HepG2 (cell line): Measurements from ENCODE around the gene ZNF74. TPM values are rescaled to one million over a fixed set of nuclear protein-coding genes. Genes with fewer than 3 reads are reported as not detected.

Source experiments
- ARNTL ChIP-seq: sonication (generic); formaldehyde crosslinking; IDR thresholded peaks from 2 replicates; pipeline ENCODE4 v1.4.0; 2020; ENCODE audit warnings: mild to moderate bottlenecking, missing genetic modification reagents
- BRD4 ChIP-seq: sonication (generic); formaldehyde crosslinking; IDR thresholded peaks from 2 replicates; pipeline ENCODE4 v1.4.0; 2020; ENCODE audit warnings: missing genetic modification reagents
- MLXIP ChIP-seq: sonication (generic); formaldehyde crosslinking; IDR thresholded peaks from 2 replicates; pipeline ENCODE4 v1.9.0; 2021; ENCODE audit warnings: missing genetic modification reagents, borderline replicate concordance
- polyA plus RNA-seq, 8 experiments: library from polyadenylated mRNA; depleted of rRNA in 3 of 8; stranded (reverse) in 7 of 8; unstranded in 1 of 8; fragments of >200 nt; fragmentation: Illumina TruSeq in 4 of 8; extraction: Trizol in 4 of 8; gene quantifications; 2 replicates each; pipeline versions ENCODE4 v1.2.1 to v1.2.3, GENCODE V29; 2011 to 2016; ENCODE audit warnings: low read depth in 4 of 8, missing spikeins in 1 of 8, mixed read lengths in 1 of 8; ENCODE audit not compliant: insufficient read depth in 1 of 8
- total RNA-seq, 5 experiments: library from RNA; depleted of rRNA; stranded (reverse); fragments of >200 nt; fragmentation: Illumina TruSeq; extraction: Trizol; gene quantifications; 2 replicates each; pipeline ENCODE4 v1.2.3, GENCODE V29; 2016; ENCODE audit warnings: low read depth in 1 of 5
- TF ChIP-seq, protein P1 (sequence below): sonication (generic); formaldehyde crosslinking; IDR thresholded peaks from 2 replicates; pipeline ENCODE4 v1.4.0; 2020; ENCODE audit warnings: mild to moderate bottlenecking, missing genetic modification reagents
- TF ChIP-seq, protein P2 (sequence below): sonication (generic); formaldehyde crosslinking; IDR thresholded peaks from 2 replicates; pipeline ENCODE4 v1.4.0; 2020; ENCODE audit warnings: low read depth, mild to moderate bottlenecking, missing genetic modification reagents

Gene ZNF74
- total and polyA plus RNA-seq, 2 of the 13 experiments (the other 11 are each of a cell fraction or from before 2014, with no cell fraction given), result 6.3 to 9.1 TPM

- TF ChIP-seq MLXIP (CRISPR knock-in tag) (no peak), BRD4 (CRISPR knock-in tag) (no peak), ARNTL (no peak)
- TF ChIP-seq, protein P1, sequence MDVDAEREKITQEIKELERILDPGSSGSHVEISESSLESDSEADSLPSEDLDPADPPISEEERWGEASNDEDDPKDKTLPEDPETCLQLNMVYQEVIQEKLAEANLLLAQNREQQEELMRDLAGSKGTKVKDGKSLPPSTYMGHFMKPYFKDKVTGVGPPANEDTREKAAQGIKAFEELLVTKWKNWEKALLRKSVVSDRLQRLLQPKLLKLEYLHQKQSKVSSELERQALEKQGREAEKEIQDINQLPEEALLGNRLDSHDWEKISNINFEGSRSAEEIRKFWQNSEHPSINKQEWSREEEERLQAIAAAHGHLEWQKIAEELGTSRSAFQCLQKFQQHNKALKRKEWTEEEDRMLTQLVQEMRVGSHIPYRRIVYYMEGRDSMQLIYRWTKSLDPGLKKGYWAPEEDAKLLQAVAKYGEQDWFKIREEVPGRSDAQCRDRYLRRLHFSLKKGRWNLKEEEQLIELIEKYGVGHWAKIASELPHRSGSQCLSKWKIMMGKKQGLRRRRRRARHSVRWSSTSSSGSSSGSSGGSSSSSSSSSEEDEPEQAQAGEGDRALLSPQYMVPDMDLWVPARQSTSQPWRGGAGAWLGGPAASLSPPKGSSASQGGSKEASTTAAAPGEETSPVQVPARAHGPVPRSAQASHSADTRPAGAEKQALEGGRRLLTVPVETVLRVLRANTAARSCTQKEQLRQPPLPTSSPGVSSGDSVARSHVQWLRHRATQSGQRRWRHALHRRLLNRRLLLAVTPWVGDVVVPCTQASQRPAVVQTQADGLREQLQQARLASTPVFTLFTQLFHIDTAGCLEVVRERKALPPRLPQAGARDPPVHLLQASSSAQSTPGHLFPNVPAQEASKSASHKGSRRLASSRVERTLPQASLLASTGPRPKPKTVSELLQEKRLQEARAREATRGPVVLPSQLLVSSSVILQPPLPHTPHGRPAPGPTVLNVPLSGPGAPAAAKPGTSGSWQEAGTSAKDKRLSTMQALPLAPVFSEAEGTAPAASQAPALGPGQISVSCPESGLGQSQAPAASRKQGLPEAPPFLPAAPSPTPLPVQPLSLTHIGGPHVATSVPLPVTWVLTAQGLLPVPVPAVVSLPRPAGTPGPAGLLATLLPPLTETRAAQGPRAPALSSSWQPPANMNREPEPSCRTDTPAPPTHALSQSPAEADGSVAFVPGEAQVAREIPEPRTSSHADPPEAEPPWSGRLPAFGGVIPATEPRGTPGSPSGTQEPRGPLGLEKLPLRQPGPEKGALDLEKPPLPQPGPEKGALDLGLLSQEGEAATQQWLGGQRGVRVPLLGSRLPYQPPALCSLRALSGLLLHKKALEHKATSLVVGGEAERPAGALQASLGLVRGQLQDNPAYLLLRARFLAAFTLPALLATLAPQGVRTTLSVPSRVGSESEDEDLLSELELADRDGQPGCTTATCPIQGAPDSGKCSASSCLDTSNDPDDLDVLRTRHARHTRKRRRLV, result no peak
- TF ChIP-seq, protein P2, sequence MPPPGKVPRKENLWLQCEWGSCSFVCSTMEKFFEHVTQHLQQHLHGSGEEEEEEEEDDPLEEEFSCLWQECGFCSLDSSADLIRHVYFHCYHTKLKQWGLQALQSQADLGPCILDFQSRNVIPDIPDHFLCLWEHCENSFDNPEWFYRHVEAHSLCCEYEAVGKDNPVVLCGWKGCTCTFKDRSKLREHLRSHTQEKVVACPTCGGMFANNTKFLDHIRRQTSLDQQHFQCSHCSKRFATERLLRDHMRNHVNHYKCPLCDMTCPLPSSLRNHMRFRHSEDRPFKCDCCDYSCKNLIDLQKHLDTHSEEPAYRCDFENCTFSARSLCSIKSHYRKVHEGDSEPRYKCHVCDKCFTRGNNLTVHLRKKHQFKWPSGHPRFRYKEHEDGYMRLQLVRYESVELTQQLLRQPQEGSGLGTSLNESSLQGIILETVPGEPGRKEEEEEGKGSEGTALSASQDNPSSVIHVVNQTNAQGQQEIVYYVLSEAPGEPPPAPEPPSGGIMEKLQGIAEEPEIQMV (CRISPR knock-in tag), result no peak
- TF ChIP-seq, all 625 proteins: peak for 0
These were observed 61.7 kb downstream of the ZNF74 start (continued) for GRCh38 chr22:20455709-20456063.
